Spleen (tissue), 7 donors: ENCODE results near the gene TRABD2A.

ENCODE experiments used
- POLR2A ChIP-seq, 3 donors: fragments of 450-650 bp; IDR thresholded peaks; one replicate each; pipeline ENCODE4 v1.5.1; 2017; ENCODE audit warnings: antibody characterized with exemption in 3 of 3, mild to moderate bottlenecking in 1 of 3
- TF ChIP-seq, protein P1 (sequence below), 11 experiments: fragments of 200-600 bp in 7 of 11; fragments of 450-650 bp in 4 of 11; sonication (generic) in 4 of 11; IDR thresholded peaks in 8 of 11; conservative IDR thresholded peaks in 3 of 11; 1 replicate in 7 of 11; 2 replicates in 4 of 11; pipeline versions ENCODE4 v1.4.0 to v1.8.0; 2016 to 2021; ENCODE audit warnings: antibody characterized with exemption in 11 of 11, inconsistent platforms in 4 of 11, mild to moderate bottlenecking in 1 of 11
- donor health status: DM: no; HTN: no; CAD: no; lungs with moderate emphysema.
- donor health status: DM: no; HTN: no; CAD: no.
- donor health status: DM: no; HTN: no; CAD: no.

DNA sequence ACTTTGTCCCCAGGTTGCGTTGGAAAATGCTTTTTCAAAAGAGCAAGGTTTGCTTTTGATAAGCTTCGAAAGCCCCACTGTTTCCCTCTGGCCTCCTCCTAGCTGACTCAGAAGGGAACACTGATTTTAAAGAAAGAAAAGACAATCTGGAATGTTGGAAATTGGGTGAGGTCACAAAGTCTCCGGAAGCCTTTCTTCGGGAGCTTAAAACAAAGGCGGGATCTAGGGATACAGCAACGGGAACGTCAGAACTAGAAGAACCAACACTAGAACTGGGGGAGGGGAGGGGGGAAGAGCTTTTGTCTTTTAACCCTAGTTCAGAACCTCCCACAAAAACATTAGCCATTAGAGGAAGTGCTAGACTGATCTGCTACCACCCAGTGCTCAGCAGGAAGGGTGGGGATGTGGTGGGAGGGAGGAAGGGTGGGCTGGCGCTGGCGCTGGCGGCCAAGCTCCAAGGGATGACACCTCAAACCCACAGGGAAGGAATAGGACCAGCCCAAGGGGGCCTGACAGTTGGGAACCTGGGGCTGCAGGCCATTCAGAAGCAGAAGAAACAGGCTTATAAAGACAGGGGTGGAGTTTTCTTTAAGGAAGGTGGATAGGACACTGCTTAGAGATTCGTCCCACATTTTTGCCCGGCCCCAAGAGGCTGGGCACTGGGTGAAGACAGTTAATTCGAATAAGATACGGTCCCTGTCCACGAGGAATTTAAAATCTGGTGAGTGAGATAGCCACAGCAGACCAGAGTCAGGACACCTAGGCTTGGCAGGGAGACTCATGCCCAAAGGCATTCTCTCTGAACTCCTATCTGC lies 26.2 kb upstream of the TRABD2A start:
- TF ChIP-seq, protein P1, sequence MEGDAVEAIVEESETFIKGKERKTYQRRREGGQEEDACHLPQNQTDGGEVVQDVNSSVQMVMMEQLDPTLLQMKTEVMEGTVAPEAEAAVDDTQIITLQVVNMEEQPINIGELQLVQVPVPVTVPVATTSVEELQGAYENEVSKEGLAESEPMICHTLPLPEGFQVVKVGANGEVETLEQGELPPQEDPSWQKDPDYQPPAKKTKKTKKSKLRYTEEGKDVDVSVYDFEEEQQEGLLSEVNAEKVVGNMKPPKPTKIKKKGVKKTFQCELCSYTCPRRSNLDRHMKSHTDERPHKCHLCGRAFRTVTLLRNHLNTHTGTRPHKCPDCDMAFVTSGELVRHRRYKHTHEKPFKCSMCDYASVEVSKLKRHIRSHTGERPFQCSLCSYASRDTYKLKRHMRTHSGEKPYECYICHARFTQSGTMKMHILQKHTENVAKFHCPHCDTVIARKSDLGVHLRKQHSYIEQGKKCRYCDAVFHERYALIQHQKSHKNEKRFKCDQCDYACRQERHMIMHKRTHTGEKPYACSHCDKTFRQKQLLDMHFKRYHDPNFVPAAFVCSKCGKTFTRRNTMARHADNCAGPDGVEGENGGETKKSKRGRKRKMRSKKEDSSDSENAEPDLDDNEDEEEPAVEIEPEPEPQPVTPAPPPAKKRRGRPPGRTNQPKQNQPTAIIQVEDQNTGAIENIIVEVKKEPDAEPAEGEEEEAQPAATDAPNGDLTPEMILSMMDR (IDR thresholded peaks at IDR 0.05 in 8 of 11, conservative IDR thresholded peaks at IDR 0.05 in 3 of 11): no peak
- peak in 1 of 3 donors; percentile 14 for TF ChIP-seq POLR2A (IDR thresholded peaks at IDR 0.05)
